ENCODE data around the gene PCMTD2.

Gene PCMTD2

GRCh38 chr20:64238851-64239387, 16.6 kb upstream of the PCMTD2 start:
- DNase-seq (ENCODE audit: low spot score) = no peak

- DNase-seq (ENCODE audit: low spot score) = no peak
Measured at GRCh38 chr20:64239449-64240242, 15.9 kb upstream of the PCMTD2 start.

DNA sequence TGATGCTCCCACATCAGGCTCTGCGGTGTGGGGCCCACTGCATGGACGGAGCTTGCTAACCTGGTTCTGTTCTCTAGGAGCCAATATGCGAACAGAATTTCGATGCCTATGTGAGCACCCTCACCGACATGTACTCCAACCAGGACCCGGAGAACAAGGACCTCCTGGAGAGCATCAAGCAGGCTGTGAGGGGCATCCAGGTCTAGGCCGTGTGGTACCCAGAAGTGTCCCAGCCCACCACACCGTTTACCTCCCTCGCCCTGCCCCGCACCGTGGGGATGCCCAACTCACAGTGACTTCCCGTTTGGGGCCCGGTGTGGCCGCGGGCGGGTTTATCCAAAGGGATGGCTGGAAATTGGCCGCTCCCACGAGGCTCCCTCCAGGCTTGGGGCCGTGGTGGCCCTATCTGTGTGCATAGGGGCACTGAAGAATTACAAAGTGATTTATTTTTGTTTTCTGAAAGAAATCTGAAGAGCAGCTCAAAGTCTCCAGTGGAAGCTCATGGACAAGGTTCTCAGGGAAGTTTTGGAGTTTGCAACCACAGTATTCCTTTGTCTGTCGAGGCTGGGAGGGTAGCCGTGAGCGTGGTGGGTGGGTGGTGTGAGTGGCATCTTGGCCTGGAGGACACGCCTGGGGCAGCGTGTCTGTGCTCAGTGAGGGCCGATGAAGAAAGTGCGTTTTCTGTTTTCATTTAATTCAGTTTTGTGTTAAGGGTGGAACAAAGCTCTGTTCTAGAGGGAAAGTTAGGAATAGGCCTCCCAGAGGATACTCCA, 15.1 kb upstream of the PCMTD2 start:
- no peak for DNase-seq (ENCODE audit: low spot score)

DNA sequence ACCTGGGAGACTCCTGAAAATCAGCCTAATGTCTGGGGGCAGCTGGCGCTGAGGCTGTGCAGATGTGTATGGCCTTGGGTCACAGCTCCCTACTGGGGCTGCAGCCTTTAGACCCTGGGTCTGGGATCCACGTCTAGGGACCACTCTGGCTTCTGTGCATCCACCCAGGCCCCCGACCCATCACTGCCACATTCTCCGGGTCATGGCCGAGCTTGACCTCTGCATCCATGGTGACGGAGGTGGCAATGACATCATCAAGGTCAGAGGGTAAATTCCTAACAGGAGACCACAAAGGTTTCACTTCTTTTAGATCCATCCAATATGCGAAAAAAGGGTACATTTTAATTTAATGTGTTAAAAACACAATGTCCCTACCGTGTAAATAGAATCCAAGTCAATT, 14.5 kb upstream of the PCMTD2 start:
- no peak for DNase-seq (ENCODE audit: low spot score)

- no peak for DNase-seq (ENCODE audit: low spot score)
Measured at GRCh38 chr20:64242003-64242796, 13.3 kb upstream of the PCMTD2 start.

DNA sequence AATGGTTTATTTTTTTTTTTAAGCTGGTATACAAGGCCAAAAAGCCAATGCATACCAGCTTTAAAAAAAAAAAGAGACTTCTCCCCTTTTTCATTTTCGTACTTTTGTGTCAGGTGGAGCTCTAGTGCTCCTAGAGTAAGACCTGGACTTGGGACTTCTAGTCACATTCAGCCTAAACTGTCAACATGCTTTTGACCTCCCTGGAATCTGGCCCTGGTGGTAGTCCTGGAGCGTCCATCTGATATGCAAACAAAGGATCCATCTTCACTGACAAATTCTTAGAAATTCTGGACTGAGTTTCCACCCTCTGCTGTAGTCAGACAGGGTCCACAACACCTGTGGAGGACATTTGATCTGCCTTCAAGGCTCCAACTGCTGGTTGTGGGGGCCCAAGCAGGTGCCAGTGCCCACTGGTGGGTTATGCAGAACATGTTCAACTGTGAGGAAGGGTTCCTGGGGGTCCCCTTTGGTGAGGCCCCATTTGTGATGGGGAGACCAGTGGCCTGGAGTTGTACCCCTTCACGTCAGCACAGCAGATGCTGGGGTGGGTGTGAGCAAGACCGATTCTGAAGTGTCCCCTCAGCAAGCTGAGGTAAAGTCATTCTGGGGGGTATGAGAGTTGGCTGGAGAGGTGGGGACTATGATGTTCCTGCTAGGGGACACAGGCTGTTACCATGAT, 12.6 kb upstream of the PCMTD2 start:
- DNase-seq (ENCODE audit: low spot score) = no peak

DNA sequence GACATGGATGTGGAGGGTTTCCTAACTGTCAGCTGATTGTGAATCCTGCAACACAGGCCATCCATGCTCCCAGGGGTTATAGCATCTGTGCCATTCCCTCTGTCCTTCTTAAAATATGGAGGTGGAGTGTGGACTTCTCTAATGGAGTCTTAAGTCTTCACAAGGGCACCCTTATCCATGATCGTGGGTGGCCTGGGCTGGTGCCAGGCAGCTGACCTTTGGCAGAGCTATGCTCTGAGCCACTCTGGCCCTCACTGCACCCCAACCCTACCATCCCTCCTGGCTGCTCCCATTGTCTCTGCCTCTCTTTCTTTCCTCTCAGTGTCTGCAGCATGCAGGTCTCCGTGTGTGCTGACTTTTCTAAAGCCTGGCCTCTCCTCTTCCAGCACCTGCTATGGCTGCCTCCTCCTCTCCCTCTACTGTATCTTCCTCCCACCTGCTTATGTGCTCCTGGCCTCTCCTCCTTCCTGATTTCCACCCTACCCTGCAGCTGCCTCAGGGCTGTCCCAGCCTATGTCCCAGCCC, 11.2 kb upstream of the PCMTD2 start:
- DNase-seq (ENCODE audit: low spot score) = no peak

DNA sequence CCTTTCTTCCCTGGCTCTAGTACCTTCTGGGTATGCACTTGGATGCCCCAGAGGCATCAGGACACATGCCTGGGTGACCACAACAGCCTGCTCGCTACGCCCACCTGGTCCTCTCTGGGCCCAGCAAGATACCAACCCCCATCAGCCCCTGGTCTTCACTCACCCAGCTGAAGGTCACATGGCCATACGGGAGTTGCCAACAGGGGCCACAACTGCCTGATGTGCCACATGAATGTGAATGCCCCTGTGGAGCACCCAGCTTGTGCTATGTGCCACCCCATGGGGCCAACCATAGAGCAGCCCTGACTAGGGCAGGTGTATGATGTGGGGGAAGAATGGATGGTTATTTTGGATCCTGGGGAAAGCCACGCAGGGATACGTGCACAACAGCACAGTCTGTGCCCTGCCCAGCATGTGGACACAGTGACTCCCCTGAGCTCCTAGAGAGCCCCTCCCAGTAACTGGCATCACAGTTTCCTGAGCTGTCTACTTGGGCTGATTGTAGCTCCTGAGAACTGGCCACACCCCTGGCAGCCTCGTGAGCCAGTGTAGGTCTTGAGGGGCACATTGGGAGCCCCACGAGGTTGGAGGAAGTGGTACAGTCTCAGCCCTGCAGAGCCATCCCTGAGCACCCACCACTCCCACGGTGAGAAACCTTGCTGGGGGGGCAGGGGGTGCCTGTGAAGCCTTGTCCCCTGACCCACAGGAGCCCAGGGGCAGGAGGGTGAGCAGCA, 10.5 kb upstream of the PCMTD2 start:
- DNase-seq (ENCODE audit: low spot score) = no peak

DNA sequence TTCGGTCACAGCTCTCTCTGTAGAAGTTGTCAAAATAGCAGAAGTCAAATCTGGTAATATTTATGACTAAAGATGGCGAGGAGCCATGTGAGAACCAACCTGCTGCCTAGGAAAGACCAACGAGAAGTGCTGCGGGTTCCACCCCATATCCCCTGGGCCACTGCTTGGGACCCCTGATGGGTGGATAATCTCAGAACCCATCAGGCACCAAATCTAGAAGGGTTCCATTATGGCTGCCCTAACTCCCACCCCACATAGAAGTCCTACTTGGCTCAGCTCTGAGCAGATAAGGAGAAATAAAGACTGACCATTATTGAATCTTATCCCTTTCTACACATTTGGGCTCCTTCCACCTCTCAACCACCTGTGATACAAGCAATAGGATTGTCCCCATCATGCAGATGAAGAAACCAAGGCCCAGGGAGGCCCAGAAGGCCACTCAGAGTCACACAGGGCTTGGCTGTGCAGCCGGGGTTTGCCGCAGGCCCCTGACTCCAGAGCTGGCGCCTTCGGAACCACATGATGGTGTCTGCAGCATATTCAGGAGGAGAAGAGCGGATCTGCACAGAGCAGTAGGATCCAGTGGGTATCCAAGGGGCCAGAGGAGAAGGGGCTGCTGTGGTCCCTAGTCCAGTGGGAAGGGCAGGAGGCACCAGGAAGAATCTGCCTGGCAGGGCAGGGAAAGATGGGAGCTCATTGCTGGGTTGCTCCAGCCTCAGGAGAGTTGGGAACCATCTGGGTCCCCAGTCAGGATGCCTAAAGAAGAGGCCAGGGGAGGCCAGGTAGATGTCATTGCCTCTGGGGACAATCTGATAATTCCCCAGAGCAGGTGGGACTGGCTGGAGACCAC, 9.6 kb upstream of the PCMTD2 start:
- DNase-seq (ENCODE audit: low spot score) = no peak

GRCh38 chr20:64246616-64247306, 8.8 kb upstream of the PCMTD2 start:
- DNase-seq (ENCODE audit: low spot score) = no peak

- DNase-seq (ENCODE audit: low spot score) = no peak
Measured at GRCh38 chr20:64247307-64247618, 8.3 kb upstream of the PCMTD2 start.

- DNase-seq (ENCODE audit: low spot score) = no peak
Measured at GRCh38 chr20:64247970-64248841, 7.3 kb upstream of the PCMTD2 start.

GRCh38 chr20:64250027-64250426, 5.5 kb upstream of the PCMTD2 start:
- DNase-seq (ENCODE audit: low spot score) = no peak

DNA sequence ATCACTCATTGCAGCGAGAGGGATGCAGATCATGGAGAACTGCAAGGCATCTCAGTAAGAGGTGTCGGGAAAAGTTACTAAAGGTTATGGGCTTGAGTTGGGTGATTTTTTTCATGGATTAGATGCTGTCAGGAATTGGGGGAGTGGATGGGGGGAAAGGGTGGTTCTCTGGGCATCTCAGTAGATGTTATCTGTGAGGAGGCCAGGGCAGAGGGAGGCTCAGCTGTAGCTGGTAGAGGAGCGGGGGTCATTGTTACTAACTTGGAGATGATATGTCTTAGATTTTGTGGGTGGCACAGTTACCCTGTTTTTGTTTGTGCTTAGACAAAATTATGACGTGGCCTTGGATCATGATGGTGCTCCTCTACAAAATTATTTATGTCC, 2.6 kb upstream of the PCMTD2 start:
- DNase-seq (ENCODE audit: low spot score) = no peak

DNA sequence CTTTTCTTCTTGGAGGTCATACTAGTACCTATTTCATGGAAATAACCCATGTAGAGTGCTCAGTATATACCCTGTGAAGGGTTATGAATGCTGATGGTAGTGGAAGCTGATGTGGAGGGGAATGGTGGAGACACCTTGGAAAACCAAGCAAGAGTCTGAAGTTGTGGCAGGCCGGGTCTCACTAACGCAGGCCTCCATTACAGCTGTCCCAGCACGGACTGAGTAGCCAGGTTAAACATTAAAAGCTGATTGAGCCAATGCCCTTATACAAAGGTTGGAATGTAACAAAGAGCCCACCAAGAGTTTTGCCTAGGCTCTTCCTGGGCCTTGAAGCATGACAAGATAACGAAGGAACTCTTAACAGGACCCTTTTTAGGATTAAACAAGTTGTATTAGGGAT, 2.1 kb upstream of the PCMTD2 start:
- no peak for DNase-seq (ENCODE audit: low spot score)

DNA sequence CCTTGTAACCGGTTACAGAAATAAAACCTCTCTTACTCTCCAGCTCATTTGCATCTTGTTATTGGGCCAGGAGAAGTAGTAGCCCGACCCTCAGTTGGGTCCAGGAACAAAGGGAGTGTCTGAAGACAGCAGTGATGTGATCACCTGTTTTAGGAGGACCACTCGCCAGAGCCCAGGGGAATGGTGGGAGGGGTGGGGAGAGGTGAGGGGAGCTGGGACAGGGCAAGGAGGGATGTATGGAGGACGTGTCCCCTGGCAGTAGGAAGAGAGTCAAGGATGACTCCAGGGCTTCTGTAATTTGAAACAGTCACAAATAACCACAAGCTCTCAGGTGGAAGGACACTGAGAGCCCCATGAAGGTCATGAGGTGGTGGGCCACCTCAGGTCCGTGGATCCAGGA, 1.4 kb upstream of the PCMTD2 start:
- DNase-seq (ENCODE audit: low spot score) = no peak

- DNase-seq (ENCODE audit: low spot score) = no peak
Measured at GRCh38 chr20:64254571-64255360, 782 bp upstream of the PCMTD2 start.
